AG10803 (cell line): ENCODE measurements around the gene SLC37A1.

Experiments
- DNase-seq: peaks from one replicate; pipeline ENCODE4 v3.0.0; 2010; ENCODE audit warnings: low read depth
- H3K4me3 ChIP-seq: 2 replicates; pipeline ENCODE4 v1.5.1; 2011; ENCODE audit warnings: mild to moderate bottlenecking, low read length, control low read depth
- CTCF ChIP-seq: conservative IDR thresholded peaks from 2 replicates; pipeline ENCODE4 v1.5.1; 2011; ENCODE audit warnings: mild to moderate bottlenecking, low read length, control low read depth, inconsistent platforms

The SLC37A1 gene

GRCh38 chr21:42554251-42554961 lies 40.8 kb downstream of the SLC37A1 start:
- no peak for TF ChIP-seq CTCF
- no peak for DNase-seq
- H3K4me3 ChIP-seq: no peak overlapping the region

- DNase-seq: no peak
- H3K4me3 ChIP-seq: no peak overlapping the region
- no peak for TF ChIP-seq CTCF
Observed at GRCh38 chr21:42555756-42556438, 42.2 kb downstream of the SLC37A1 start.

GRCh38 chr21:42556476-42556875 lies 42.8 kb downstream of the SLC37A1 start:
- H3K4me3 ChIP-seq: no peak overlapping the region
- no peak for DNase-seq
- TF ChIP-seq CTCF: no peak

- no peak for DNase-seq
- no peak overlapping the region for H3K4me3 ChIP-seq
- TF ChIP-seq CTCF: no peak
Observed at GRCh38 chr21:42556960-42557359, 43.3 kb downstream of the SLC37A1 start.

GRCh38 chr21:42557420-42557819 lies 43.8 kb downstream of the SLC37A1 start:
- H3K4me3 ChIP-seq: no peak overlapping the region
- DNase-seq: no peak
- no peak for TF ChIP-seq CTCF

GRCh38 chr21:42558368-42558767 lies 44.7 kb downstream of the SLC37A1 start:
- TF ChIP-seq CTCF: no peak
- H3K4me3 ChIP-seq: no peak overlapping the region
- DNase-seq: no peak

- no peak for TF ChIP-seq CTCF
- H3K4me3 ChIP-seq: no peak overlapping the region
- no peak for DNase-seq
Observed at GRCh38 chr21:42558846-42559245, 45.2 kb downstream of the SLC37A1 start.
